ENCODE data around the gene BHLHE41.

BHLHE41 gene

DNA sequence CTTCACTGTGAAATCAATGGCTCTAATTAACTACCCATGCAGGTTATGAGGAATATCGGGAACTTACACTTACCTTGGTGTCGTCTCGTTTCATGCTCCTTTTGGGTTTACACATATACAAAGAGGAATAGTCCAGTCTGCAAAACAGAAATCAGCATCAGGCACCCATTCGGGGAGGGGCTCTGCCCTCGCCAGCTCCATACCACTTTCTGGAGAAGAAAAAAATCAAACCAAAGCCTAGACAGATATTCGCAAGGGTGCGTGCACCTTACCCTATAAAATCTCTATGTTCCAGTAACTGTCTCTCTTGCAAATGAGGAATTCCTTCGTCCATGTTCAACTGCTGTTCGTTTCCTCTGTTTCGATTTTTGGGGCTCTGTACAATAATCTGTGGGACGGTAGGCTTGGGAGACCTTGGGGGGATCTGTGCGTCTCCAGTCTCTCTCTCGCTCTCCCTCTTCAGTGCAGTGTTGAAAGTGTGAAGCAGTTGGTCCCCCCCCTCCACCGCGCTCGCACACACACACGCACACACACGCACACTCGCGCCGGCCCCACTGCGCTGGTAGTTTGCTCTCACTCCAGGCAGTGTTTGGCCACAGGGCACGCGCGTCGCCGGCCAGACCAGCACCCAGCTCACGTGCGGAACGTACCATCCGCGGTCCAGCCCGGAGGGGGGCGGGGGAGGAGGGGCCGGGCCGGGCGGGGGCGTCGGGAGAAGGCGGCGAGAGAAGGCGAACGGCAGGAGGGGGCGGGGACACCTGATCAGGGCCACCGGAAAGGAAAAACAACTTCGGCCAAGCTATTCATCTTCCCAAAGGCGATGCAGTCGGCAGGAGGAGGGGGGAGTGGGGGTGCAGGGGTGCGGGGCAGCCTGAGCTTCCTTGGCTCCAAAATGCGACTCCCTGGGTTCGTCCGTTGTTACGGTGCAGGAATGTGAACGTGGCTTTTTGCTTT is at the start of gene BHLHE41:
BHLHE41 (minus strand) TSS at position 592 of the 954 bp plus-strand sequence; CDS start at position 334, 258 bp downstream.
- TF ChIP-seq EZH2phosphoT487 (IDR thresholded peaks at IDR 0.05; ENCODE audit: borderline replicate concordance), result no peak
- Histone ChIP-seq H3K4me3 (ENCODE audit: low read length, poor library complexity, severe bottlenecking) (peak within 1 kb of the TSS; percentile 70), H3K9me2 (replicated peaks; ENCODE audit: low read depth, low read length) (no peaks in the 10 kb centered on the region), H3K9me3 (ENCODE audit: insufficient read depth, low read depth, low read length) (no peaks in the 10 kb centered on the region), H2AFZ (ENCODE audit: low read length) (peak within 1 kb of the TSS; percentile 73; the same call in 1 of the 2 replicates), H3K9ac (ENCODE audit: low read depth, low read length, poor library complexity, severe bottlenecking) (no peak within 1 kb of the TSS), H3K27me3 (ENCODE audit: insufficient read depth, low read length, poor library complexity, severe bottlenecking) (peaks cover 34% of the 10 kb centered on the region), H3K4me1 (ENCODE audit: insufficient read depth, low read length, poor library complexity, severe bottlenecking) (peaks cover 4% of the 10 kb centered on the region), H3F3A (ENCODE audit: low read depth) (peaks cover 2% of the 10 kb centered on the region; the same call in 1 of the 2 replicates), H4K20me1 (ENCODE audit: insufficient read depth, low read length, poor library complexity, severe bottlenecking) (no peaks in the 10 kb centered on the region), H3K79me2 (ENCODE audit: insufficient read depth, low read length) (no peaks in the 10 kb centered on the region), H3K36me3 (ENCODE audit: insufficient read depth, low read length) (no peaks in the 10 kb centered on the region), H3K4me2 (ENCODE audit: low read depth, low read length, poor library complexity, severe bottlenecking) (peak within 1 kb of the TSS; percentile 78)

DNA sequence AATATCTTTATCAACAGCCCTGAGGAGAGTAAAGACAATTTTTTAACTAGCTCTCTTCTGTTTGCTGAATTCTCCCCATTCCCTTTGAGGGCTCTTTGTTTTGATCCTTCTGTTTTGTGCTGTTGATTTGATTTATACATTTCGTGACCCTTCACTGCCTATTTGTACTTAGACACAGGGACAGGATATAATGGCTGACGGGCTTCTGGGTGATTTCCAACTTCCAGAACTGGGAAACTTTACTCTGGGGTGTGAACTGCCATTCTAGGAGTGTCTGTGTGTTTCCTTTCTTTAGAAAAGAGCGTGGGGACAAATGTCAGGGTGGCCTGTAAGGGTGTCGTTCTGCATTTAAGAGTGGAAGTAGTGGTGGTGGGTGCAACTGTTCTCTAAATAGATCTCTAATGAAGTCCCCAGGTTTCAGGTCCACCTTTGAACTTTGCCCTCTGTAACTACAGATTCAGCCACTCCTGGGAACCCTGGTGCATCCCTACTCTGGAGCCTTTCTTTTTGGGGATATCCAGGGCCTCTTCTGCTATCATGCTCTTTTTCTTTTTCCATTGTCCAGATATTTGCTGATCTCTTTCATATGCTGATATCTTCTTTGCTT is 48.2 kb upstream of the BHLHE41 start:
- H3K9me2 ChIP-seq (replicated peaks; ENCODE audit: low read depth, low read length), result no peaks in the 10 kb centered on the region
- TF ChIP-seq CTCF (conservative IDR thresholded peaks at IDR 0.05; ENCODE audit: low read length) (no peak), EZH2phosphoT487 (IDR thresholded peaks at IDR 0.05; ENCODE audit: borderline replicate concordance) (no peak)
- H4K20me1 ChIP-seq (ENCODE audit: insufficient read depth, low read length, poor library complexity, severe bottlenecking), result no peaks in the 10 kb centered on the region
- H3K36me3 ChIP-seq (ENCODE audit: insufficient read depth, low read length), result no peaks in the 10 kb centered on the region
- no peaks in the 10 kb centered on the region for H3K79me2 ChIP-seq (ENCODE audit: insufficient read depth, low read length)
- no peak overlapping the region for H3K4me3 ChIP-seq (ENCODE audit: low read length, poor library complexity, severe bottlenecking)
- H3K27me3 ChIP-seq (ENCODE audit: insufficient read depth, low read length, poor library complexity, severe bottlenecking), result no peaks in the 10 kb centered on the region
- H2AFZ ChIP-seq (ENCODE audit: low read length), result no peak overlapping the region
- H3K4me1 ChIP-seq (ENCODE audit: insufficient read depth, low read length, poor library complexity, severe bottlenecking), result no peaks in the 10 kb centered on the region
- no peaks in the 10 kb centered on the region for H3F3A ChIP-seq (ENCODE audit: low read depth)
- no peak overlapping the region for H3K4me2 ChIP-seq (ENCODE audit: low read depth, low read length, poor library complexity, severe bottlenecking)
- H3K9ac ChIP-seq (ENCODE audit: low read depth, low read length, poor library complexity, severe bottlenecking), result no peak overlapping the region
- no peaks in the 10 kb centered on the region for H3K9me3 ChIP-seq (ENCODE audit: insufficient read depth, low read depth, low read length)

DNA sequence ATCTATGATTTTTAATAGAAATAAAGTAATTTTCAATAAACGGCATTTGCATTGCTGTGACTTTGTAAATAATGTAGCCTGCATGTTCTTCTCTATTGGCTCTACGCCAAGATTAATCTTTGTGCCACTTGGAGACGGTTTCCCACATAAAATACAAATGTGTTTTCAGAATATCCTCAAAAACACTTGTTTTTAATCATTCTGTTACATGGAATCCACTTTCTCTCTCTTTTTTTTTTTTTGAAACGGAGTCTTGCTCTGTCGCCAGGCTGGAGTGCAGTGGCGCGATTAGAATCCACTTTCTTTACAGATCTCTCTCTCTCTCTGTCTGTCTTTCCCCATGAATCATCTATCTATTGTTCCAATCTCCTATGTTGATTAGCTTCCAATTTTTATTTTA is 47.7 kb upstream of the BHLHE41 start:
- H3K79me2 ChIP-seq (ENCODE audit: insufficient read depth, low read length), result no peaks in the 10 kb centered on the region
- no peaks in the 10 kb centered on the region for H3K9me2 ChIP-seq (replicated peaks; ENCODE audit: low read depth, low read length)
- no peaks in the 10 kb centered on the region for H3F3A ChIP-seq (ENCODE audit: low read depth)
- no peak overlapping the region for H2AFZ ChIP-seq (ENCODE audit: low read length)
- no peak overlapping the region for H3K4me2 ChIP-seq (ENCODE audit: low read depth, low read length, poor library complexity, severe bottlenecking)
- no peak overlapping the region for H3K9ac ChIP-seq (ENCODE audit: low read depth, low read length, poor library complexity, severe bottlenecking)
- H3K36me3 ChIP-seq (ENCODE audit: insufficient read depth, low read length), result no peaks in the 10 kb centered on the region
- H3K27me3 ChIP-seq (ENCODE audit: insufficient read depth, low read length, poor library complexity, severe bottlenecking), result no peaks in the 10 kb centered on the region
- no peak overlapping the region for H3K4me3 ChIP-seq (ENCODE audit: low read length, poor library complexity, severe bottlenecking)
- TF ChIP-seq CTCF (conservative IDR thresholded peaks at IDR 0.05; ENCODE audit: low read length) (no peak), EZH2phosphoT487 (IDR thresholded peaks at IDR 0.05; ENCODE audit: borderline replicate concordance) (no peak)
- H4K20me1 ChIP-seq (ENCODE audit: insufficient read depth, low read length, poor library complexity, severe bottlenecking), result no peaks in the 10 kb centered on the region
- no peaks in the 10 kb centered on the region for H3K4me1 ChIP-seq (ENCODE audit: insufficient read depth, low read length, poor library complexity, severe bottlenecking)
- no peaks in the 10 kb centered on the region for H3K9me3 ChIP-seq (ENCODE audit: insufficient read depth, low read depth, low read length)

Measured in Loucy (cell line).